SK-N-SH (cell line): ENCODE data around the gene TAOK1. TPM values are rescaled to one million over a fixed set of nuclear protein-coding genes. Genes with fewer than 3 reads are reported as not detected.

Source experiments
- CTCF ChIA-PET: fragments of 300-600, 350-600 bp; formaldehyde crosslinking; extraction: SDS; loops from one replicate; lab custom pipeline; 2021; lab: Yijun Ruan, JAX
- POLR2A ChIA-PET: fragments of 350-600 bp; sonication (Branson Sonifier 250); formaldehyde crosslinking; extraction: SDS; loops from one replicate; lab custom pipeline; 2020; ENCODE audit warnings: antibody characterized with exemption, inconsistent platforms; lab: Yijun Ruan, JAX
- DNase-seq: peaks from one replicate; pipeline ENCODE4 v3.0.0; 2012
- H2AFZ ChIP-seq: fragments of 200-600 bp; sonication (generic); 2 replicates; pipeline ENCODE4 v1.8.1; 2016; ENCODE audit warnings: antibody characterized with exemption, mild to moderate bottlenecking, low read depth
- H3F3A ChIP-seq: fragments of 200-600 bp; sonication (generic); replicated peaks from 2 replicates; pipeline ENCODE3; 2016; ENCODE audit warnings: antibody characterized with exemption, mild to moderate bottlenecking; ENCODE audit not compliant: insufficient read depth
- H3K27ac ChIP-seq, 2 experiments: fragments of 200-500 bp in 1 of 2; fragments of 200-600 bp in 1 of 2; sonication (Bioruptor generic) in 1 of 2; sonication (generic), shearing (Covaris generic) in 1 of 2; 2 replicates each; pipeline versions ENCODE4 v1.5.1 to v1.6.1; 2014 to 2016; ENCODE audit warnings: low read depth in 2 of 2, inconsistent platforms in 1 of 2, low read length in 1 of 2, mild to moderate bottlenecking in 1 of 2, mixed read lengths in 1 of 2
- H3K27me3 ChIP-seq: fragments of 200-600 bp; sonication (generic), shearing (Covaris generic); 2 replicates; pipeline ENCODE4 v1.6.1; 2016; ENCODE audit warnings: mixed run types; ENCODE audit not compliant: insufficient read depth
- H3K36me3 ChIP-seq, 2 experiments: fragments of 200-500 bp in 1 of 2; fragments of 200-600 bp in 1 of 2; sonication (Bioruptor generic) in 1 of 2; sonication (generic) in 1 of 2; replicated peaks in 1 of 2; 2 replicates each; pipeline versions ENCODE3 to v1.5.1; 2014 to 2016; ENCODE audit warnings: low read length in 1 of 2, mild to moderate bottlenecking in 1 of 2; ENCODE audit not compliant: insufficient read depth in 2 of 2, control insufficient read depth in 1 of 2
- H3K4me1 ChIP-seq, 2 experiments: fragments of 200-500 bp in 1 of 2; fragments of 200-600 bp in 1 of 2; sonication (Bioruptor generic) in 1 of 2; sonication (generic), shearing (Covaris generic) in 1 of 2; 2 replicates each; pipeline versions ENCODE4 v1.5.1 to v1.6.1; 2014 to 2016; ENCODE audit warnings: low read depth in 1 of 2, low read length in 1 of 2, mixed run types in 1 of 2; ENCODE audit not compliant: insufficient read depth in 2 of 2, control insufficient read depth in 1 of 2
- H3K4me2 ChIP-seq: fragments of 200-600 bp; sonication (generic), shearing (Covaris generic); 2 replicates; pipeline ENCODE4 v1.6.1; 2017; ENCODE audit warnings: mixed run types
- H3K4me3 ChIP-seq, 2 experiments: fragments of 200-500 bp in 1 of 2; fragments of 200-600 bp in 1 of 2; sonication (Bioruptor generic) in 1 of 2; sonication (generic), shearing (Covaris generic) in 1 of 2; 2 replicates each; pipeline versions ENCODE4 v1.5.1 to v1.8.1; 2014 to 2016; ENCODE audit warnings: low read depth in 2 of 2, inconsistent platforms in 1 of 2, low read length in 1 of 2, mild to moderate bottlenecking in 1 of 2, mixed read lengths in 1 of 2, moderate library complexity in 1 of 2
- H3K79me2 ChIP-seq: fragments of 200-600 bp; sonication (generic); 2 replicates; pipeline ENCODE4 v1.8.1; 2017; ENCODE audit warnings: mild to moderate bottlenecking; ENCODE audit not compliant: insufficient read depth
- H3K9ac ChIP-seq: fragments of 200-600 bp; sonication (generic); 2 replicates; pipeline ENCODE4 v1.6.1; 2017; ENCODE audit warnings: mixed run types
- H3K9me2 ChIP-seq: fragments of 200-600 bp; sonication (generic); 2 replicates; pipeline ENCODE4 v1.6.1; 2017; ENCODE audit warnings: mixed run types
- H3K9me3 ChIP-seq: fragments of 200-600 bp; sonication (generic); 2 replicates; pipeline ENCODE4 v1.6.1; 2017; ENCODE audit warnings: mixed run types, mild to moderate bottlenecking, moderate library complexity
- H4K20me1 ChIP-seq: fragments of 200-600 bp; sonication (generic); 2 replicates; pipeline ENCODE4 v1.6.1; 2017; ENCODE audit warnings: mild to moderate bottlenecking, mixed run types; ENCODE audit not compliant: insufficient read depth
- IRF3 ChIP-seq: fragments of 150-350 bp; IDR thresholded peaks from 2 replicates; pipeline ENCODE4 v1.6.1; 2016; ENCODE audit warnings: mild to moderate bottlenecking, low read depth, low read length
- MXI1 ChIP-seq: IDR thresholded peaks from 2 replicates; pipeline ENCODE4 v1.6.1; 2012; ENCODE audit warnings: mild to moderate bottlenecking, low read depth, low read length, improper control_type of control experiment
- NFIC ChIP-seq: IDR thresholded peaks from 2 replicates; pipeline ENCODE4 v1.4.0; 2012; ENCODE audit warnings: borderline replicate concordance
- POLR2AphosphoS5 ChIP-seq: IDR thresholded peaks from 2 replicates; pipeline ENCODE4 v1.6.1; 2012; ENCODE audit warnings: low read depth, low read length
- REST ChIP-seq: IDR thresholded peaks from 2 replicates; pipeline ENCODE4 v1.6.1; 2012; ENCODE audit warnings: mild to moderate bottlenecking, low read depth, low read length, moderate library complexity
- RFX5 ChIP-seq: IDR thresholded peaks from 2 replicates; pipeline ENCODE4 v1.6.1; 2012; ENCODE audit warnings: mild to moderate bottlenecking, improper control_type of control experiment, low read length
- RXRA ChIP-seq: IDR thresholded peaks from 2 replicates; pipeline ENCODE4 v1.4.0; 2012; ENCODE audit warnings: low read depth, mild to moderate bottlenecking, borderline replicate concordance
- USF1 ChIP-seq: IDR thresholded peaks from 2 replicates; pipeline ENCODE4 v1.4.0; 2012; ENCODE audit warnings: low read depth, borderline replicate concordance
- YY1 ChIP-seq: IDR thresholded peaks from 2 replicates; pipeline ENCODE4 v1.4.0; 2012; ENCODE audit warnings: low read depth, mild to moderate bottlenecking
- WGBS: methylation state at CpG from one replicate; pipeline ENCODE4 v1.1.6; 2017; ENCODE audit warnings: low lambda C conversion rate; 5-methylcytosine and 5-hydroxymethylcytosine counted together
- polyA plus RNA-seq, 3 experiments: library from polyadenylated mRNA; depleted of rRNA; stranded (reverse); fragments of >200 nt; gene quantifications; 2 replicates each; pipeline ENCODE4 v1.2.3, GENCODE V29; 2012

Gene TAOK1
- polyA plus RNA-seq, 1 of the 3 experiments (the other 2 are of a cell fraction): 5.9 TPM

- POLR2A ChIA-PET: no interaction called here
- no peak for DNase-seq
- no peaks in the 10 kb centered on the region for H3K79me2 ChIP-seq
- 100% methylated on average over 1 of the region's 1 CpG for WGBS
- no peak overlapping the region for H2AFZ ChIP-seq
- H3K36me3 ChIP-seq: no peaks in the 10 kb centered on the region
- no peak overlapping the region for H3K4me3 ChIP-seq
- peaks cover 0 to 11% of the 10 kb centered on the region in 2 experiments; a peak in 1 of 4 replicates for H3K4me1 ChIP-seq
- TF ChIP-seq NFIC (no peak), MXI1 (no peak), RFX5 (no peak), RXRA (no peak), POLR2AphosphoS5 (no peak), USF1 (no peak), IRF3 (no peak), REST (no peak)
- H3K9me3 ChIP-seq: no peaks in the 10 kb centered on the region
- H3K4me2 ChIP-seq: 0 out of 2 replicates have a peak overlapping the region, but pooled peaks have one; percentile 17
- CTCF ChIA-PET: interaction anchor here (1.4 to 5.7 kb wide), 3 partner anchors 11 to 209 kb away, joined by 3 to 34 read pairs (median 6); no protein-coding TSS in a partner anchor
- H3K9ac ChIP-seq: no peak overlapping the region
- no peaks in the 10 kb centered on the region for H3K27me3 ChIP-seq
- H3K9me2 ChIP-seq: no peaks in the 10 kb centered on the region
- H3F3A ChIP-seq: no peaks in the 10 kb centered on the region
- H3K27ac ChIP-seq: no peak overlapping the region
- H4K20me1 ChIP-seq: no peaks in the 10 kb centered on the region
Measured at GRCh38 chr17:29358416-29358815, 31.7 kb upstream of the TAOK1 start.

GRCh38 chr17:29359777-29360176 is 30.4 kb upstream of the TAOK1 start:
- CTCF ChIA-PET: interaction anchor here (5.7 kb wide), 1 partner anchor 10 kb away, joined by 34 read pairs; no protein-coding TSS in a partner anchor
- no peaks in the 10 kb centered on the region for H3K9me3 ChIP-seq
- H3K36me3 ChIP-seq: no peaks in the 10 kb centered on the region
- WGBS: 87% methylated on average over 3 of the region's 3 CpGs
- H4K20me1 ChIP-seq: no peaks in the 10 kb centered on the region
- DNase-seq: no peak
- no peaks in the 10 kb centered on the region for H3K9me2 ChIP-seq
- POLR2A ChIA-PET: no interaction called here
- H2AFZ ChIP-seq: no peak overlapping the region
- no peak overlapping the region for H3K4me2 ChIP-seq
- no peaks in the 10 kb centered on the region for H3K27me3 ChIP-seq
- TF ChIP-seq YY1: no peak
- H3K27ac ChIP-seq: no peak overlapping the region
- H3K9ac ChIP-seq: no peak overlapping the region
- H3K4me1 ChIP-seq: peaks cover 0 to 11% of the 10 kb centered on the region in 2 experiments; a peak in 1 of 4 replicates
- no peaks in the 10 kb centered on the region for H3K79me2 ChIP-seq
- no peaks in the 10 kb centered on the region for H3F3A ChIP-seq
- no peak overlapping the region for H3K4me3 ChIP-seq
